Gastroesophageal sphincter (tissue), 4 donors: ENCODE results near the gene AFG1L. TPM values are rescaled to one million over a fixed set of nuclear protein-coding genes. Genes with fewer than 3 reads are reported as not detected.

Experiments
- ATAC-seq: fragments of 150-250 bp; one replicate; pipeline ENCODE4 v1.9.1; 2016; ENCODE audit warnings: mild to moderate bottlenecking, moderate library complexity
- H3K27ac ChIP-seq, 4 donors: fragments of 200-600 bp; sonication (generic) in 3 of 4; 1 replicate in 3 of 4; 2 replicates in 1 of 4; pipeline ENCODE4 v1.5.1; 2016 to 2019
- H3K27me3 ChIP-seq: fragments of 200-600 bp; sonication (generic); one replicate; pipeline ENCODE4 v1.5.1; 2019
- H3K36me3 ChIP-seq, 2 donors: fragments of 200-600 bp; sonication (generic); one replicate each; pipeline ENCODE4 v1.5.1; 2019; ENCODE audit warnings: control low read depth in 1 of 2
- H3K4me1 ChIP-seq, 3 donors: fragments of 200-600 bp; sonication (generic); 1 replicate in 2 of 3; 2 replicates in 1 of 3; pipeline ENCODE4 v1.5.1; 2016 to 2019; ENCODE audit warnings: control low read depth in 2 of 3
- H3K4me3 ChIP-seq, 2 donors: fragments of 200-600 bp; sonication (generic); one replicate each; pipeline ENCODE4 v1.5.1; 2019; ENCODE audit warnings: mild to moderate bottlenecking in 1 of 2, moderate library complexity in 1 of 2
- H3K9me3 ChIP-seq, 3 donors: fragments of 200-600 bp; sonication (generic); one replicate each; pipeline ENCODE4 v1.5.1; 2017 to 2019; ENCODE audit warnings: control low read depth in 2 of 3
- EP300 ChIP-seq: sonication (generic); formaldehyde crosslinking; IDR thresholded peaks from one replicate; pipeline ENCODE4 v1.6.1; 2017; ENCODE audit warnings: antibody characterized with exemption, mild to moderate bottlenecking
- POLR2A ChIP-seq, 2 donors: fragments of 450-650 bp; IDR thresholded peaks; one replicate each; pipeline ENCODE4 v1.6.1; 2017; ENCODE audit warnings: antibody characterized with exemption in 2 of 2, mild to moderate bottlenecking in 2 of 2, moderate library complexity in 1 of 2
- POLR2AphosphoS5 ChIP-seq: sonication (generic); formaldehyde crosslinking; IDR thresholded peaks from one replicate; pipeline ENCODE4 v1.6.1; 2017; ENCODE audit warnings: antibody characterized with exemption
- WGBS, 2 donors: methylation state at CpG; one replicate each; pipeline ENCODE4 v1.1.5; 2018; ENCODE audit warnings: low coverage in 1 of 2; 5-methylcytosine and 5-hydroxymethylcytosine counted together
- total RNA-seq, 4 donors: library from RNA; depleted of rRNA; stranded (reverse); fragments of >200 nt; gene quantifications; one replicate each; pipeline ENCODE4 v1.1.0, GENCODE V29; 2016
- TF ChIP-seq, protein P1 (sequence below), 4 experiments: fragments of 200-600 bp in 2 of 4; fragments of 450-650 bp in 2 of 4; sonication (generic) in 1 of 4; IDR thresholded peaks; one replicate each; pipeline ENCODE4 v1.5.1; 2017 to 2019; ENCODE audit warnings: antibody characterized with exemption in 4 of 4, mild to moderate bottlenecking in 2 of 4, moderate library complexity in 2 of 4

AFG1L gene
- total RNA-seq, 4 donors from 2014 or later = 1.6 to 7.6 (median 5.7) TPM

GRCh38 chr6:108563292-108563691 is 268.4 kb downstream of the AFG1L start:
- 66 to 69% methylated on average over 8 of the region's 8 CpGs for WGBS, 2 donors
- Histone ChIP-seq H3K9me3 (no peaks in the 10 kb centered on the region), H3K27ac (peak overlapping the region; percentile 98 to 100 (median 100)), H3K36me3 (peaks cover 0 to 21% of the 10 kb centered on the region in 2 donors), H3K27me3 (no peaks in the 10 kb centered on the region), H3K4me3 (peak overlapping the region; percentile 54 to 80), H3K4me1 (peaks cover 14 to 47% (median 21%) of the 10 kb centered on the region in 3 donors)
- TF ChIP-seq, protein P1, sequence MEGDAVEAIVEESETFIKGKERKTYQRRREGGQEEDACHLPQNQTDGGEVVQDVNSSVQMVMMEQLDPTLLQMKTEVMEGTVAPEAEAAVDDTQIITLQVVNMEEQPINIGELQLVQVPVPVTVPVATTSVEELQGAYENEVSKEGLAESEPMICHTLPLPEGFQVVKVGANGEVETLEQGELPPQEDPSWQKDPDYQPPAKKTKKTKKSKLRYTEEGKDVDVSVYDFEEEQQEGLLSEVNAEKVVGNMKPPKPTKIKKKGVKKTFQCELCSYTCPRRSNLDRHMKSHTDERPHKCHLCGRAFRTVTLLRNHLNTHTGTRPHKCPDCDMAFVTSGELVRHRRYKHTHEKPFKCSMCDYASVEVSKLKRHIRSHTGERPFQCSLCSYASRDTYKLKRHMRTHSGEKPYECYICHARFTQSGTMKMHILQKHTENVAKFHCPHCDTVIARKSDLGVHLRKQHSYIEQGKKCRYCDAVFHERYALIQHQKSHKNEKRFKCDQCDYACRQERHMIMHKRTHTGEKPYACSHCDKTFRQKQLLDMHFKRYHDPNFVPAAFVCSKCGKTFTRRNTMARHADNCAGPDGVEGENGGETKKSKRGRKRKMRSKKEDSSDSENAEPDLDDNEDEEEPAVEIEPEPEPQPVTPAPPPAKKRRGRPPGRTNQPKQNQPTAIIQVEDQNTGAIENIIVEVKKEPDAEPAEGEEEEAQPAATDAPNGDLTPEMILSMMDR (IDR thresholded peaks at IDR 0.05) = no peak
- TF ChIP-seq POLR2AphosphoS5 = no peak
- no peak for TF ChIP-seq POLR2A (IDR thresholded peaks at IDR 0.05)
- TF ChIP-seq EP300 = no peak
- no peak for ATAC-seq

DNA sequence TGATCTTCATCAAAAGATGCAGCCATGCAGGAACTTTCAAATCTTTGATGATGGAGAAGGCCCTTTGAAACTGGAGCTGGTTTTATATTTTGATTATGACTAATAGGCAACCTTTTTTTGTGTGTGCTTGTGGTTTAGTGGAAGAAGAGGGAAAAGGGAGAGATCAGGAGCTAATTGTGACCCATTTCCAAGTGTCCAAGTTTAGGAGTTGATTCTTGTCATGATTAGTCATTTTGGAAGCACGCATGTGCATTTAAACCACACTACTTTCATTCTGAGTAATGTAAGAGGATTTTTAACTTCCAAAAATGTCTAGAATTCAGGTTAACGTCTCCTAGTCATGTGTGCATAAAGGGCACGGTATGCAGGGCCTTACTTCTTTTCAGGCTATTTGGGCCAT is 269.3 kb downstream of the AFG1L start:
- no peaks in the 10 kb centered on the region for H3K9me3 ChIP-seq
- 10 to 16% methylated on average over 2 to 3 of the region's 3 CpGs for WGBS, 2 donors
- peak overlapping the region; percentile 54 to 80 for H3K4me3 ChIP-seq
- H3K27ac ChIP-seq = peak overlapping the region; percentile 78 to 100 (median 93)
- peak; percentile 77 for TF ChIP-seq POLR2AphosphoS5
- TF ChIP-seq, protein P1 (IDR thresholded peaks at IDR 0.05) = no peak
- peaks cover 17 to 56% (median 23%) of the 10 kb centered on the region in 3 donors for H3K4me1 ChIP-seq
- H3K36me3 ChIP-seq = peaks cover 0 to 30% of the 10 kb centered on the region in 2 donors
- ATAC-seq = no peak
- H3K27me3 ChIP-seq = no peaks in the 10 kb centered on the region

DNA sequence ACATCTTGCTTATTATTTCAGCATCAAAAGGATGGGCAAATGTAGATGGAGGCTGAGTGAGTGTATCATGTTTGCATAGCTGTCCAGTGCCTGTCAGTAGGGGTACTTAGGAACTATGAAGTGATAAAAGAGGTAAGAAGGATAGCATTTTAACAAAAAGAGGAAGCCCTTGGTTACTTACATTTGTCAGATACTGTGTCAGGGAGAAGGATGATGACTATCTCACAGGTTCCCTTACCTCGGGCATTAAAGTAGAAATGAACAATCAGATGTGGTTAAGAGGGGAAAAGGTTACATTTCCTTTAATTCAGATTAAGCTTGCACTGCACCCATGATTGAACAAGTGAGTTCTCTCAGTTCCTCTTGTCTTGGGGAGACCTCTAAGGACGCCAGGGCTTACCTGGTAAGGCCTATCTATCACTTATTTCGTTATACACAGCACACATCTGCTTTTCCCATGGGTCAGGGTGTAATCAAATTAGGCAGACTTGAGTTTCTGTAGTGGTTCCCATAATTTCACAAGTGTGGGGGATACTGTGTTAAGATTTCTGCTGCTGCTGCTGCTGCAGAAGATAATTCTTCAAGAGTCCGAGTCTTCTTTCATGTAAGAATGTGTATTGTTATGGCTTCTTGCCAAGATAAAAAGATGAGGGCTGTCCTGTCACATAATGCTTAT is 270.4 kb downstream of the AFG1L start:
- TF ChIP-seq, protein P1 (IDR thresholded peaks at IDR 0.05) = no peak
- TF ChIP-seq POLR2AphosphoS5 = no peak
- no peak for TF ChIP-seq POLR2A (IDR thresholded peaks at IDR 0.05)
- no peak for TF ChIP-seq EP300
- Histone ChIP-seq H3K4me1 (peaks cover 21 to 67% (median 23%) of the 10 kb centered on the region in 3 donors), H3K36me3 (peaks cover 0 to 41% of the 10 kb centered on the region in 2 donors), H3K4me3 (peak overlapping the region; percentile 21 to 80), H3K27me3 (no peaks in the 10 kb centered on the region), H3K27ac (peak overlapping the region; percentile 78 to 100 (median 93)), H3K9me3 (no peaks in the 10 kb centered on the region)
- peak; percentile 0 for ATAC-seq
- WGBS, 2 donors = 7 to 34% methylated on average over 2 to 4 of the region's 4 CpGs

DNA sequence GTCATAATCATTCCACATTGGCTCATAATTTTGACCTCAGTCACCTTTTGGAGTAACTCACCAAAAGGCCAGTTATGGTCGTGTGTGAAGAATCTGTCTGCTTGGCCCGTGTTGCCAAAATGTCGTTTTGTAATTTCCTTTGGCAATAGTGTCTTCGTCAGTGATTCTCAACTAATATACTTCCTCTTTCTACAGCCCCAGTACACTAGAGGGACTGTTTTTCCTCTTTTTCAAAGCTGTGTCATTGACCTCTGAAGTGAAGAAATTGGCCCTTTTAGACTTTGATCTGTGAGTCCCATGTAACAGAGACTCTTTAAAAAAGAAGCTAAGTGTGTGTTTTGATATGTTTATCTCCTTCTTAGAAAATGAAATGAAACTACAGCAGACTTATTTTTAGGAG is 271.0 kb downstream of the AFG1L start:
- H3K27me3 ChIP-seq = no peaks in the 10 kb centered on the region
- H3K4me3 ChIP-seq = peak overlapping the region in 1 of 2 donors; percentile 80
- H3K27ac ChIP-seq = peak overlapping the region; percentile 78 to 100 (median 93)
- WGBS, 2 donors = 0 to 2% methylated on average over 4 of the region's 4 CpGs
- TF ChIP-seq, protein P1 (IDR thresholded peaks at IDR 0.05) = peak in 3 of 4 experiments; percentile 32 to 44 (median 43)
- no peak for TF ChIP-seq POLR2A (IDR thresholded peaks at IDR 0.05)
- no peak for TF ChIP-seq EP300
- peak; percentile 95 for TF ChIP-seq POLR2AphosphoS5
- peaks cover 21 to 73% (median 23%) of the 10 kb centered on the region in 3 donors for H3K4me1 ChIP-seq
- peak; percentile 85 for ATAC-seq
- H3K9me3 ChIP-seq = no peaks in the 10 kb centered on the region
- H3K36me3 ChIP-seq = peaks cover 0 to 47% of the 10 kb centered on the region in 2 donors

DNA sequence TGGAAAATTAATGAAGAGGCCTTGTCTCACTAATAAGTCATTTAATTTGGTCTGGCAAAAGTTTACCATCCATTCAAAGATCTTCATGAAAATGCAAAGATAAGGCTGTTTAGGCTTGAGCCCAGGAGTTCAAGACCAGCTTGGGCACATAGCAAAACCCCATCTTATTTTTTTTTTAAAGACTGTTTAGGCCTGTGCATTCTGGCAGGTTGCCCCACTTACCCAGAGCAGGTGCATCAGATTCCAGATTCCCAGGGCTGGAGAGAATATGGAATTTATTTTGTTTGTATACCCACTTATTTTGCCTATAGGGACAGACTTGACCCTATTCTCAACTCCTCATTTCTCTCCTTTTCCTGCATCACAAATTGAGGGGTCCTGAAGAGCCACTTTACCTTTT is 271.6 kb downstream of the AFG1L start:
- Histone ChIP-seq H3K4me1 (peaks cover 21 to 79% (median 23%) of the 10 kb centered on the region in 3 donors), H3K36me3 (peaks cover 0 to 53% of the 10 kb centered on the region in 2 donors), H3K4me3 (peak overlapping the region in 1 of 2 donors; percentile 80), H3K9me3 (no peaks in the 10 kb centered on the region), H3K27ac (peak overlapping the region; percentile 78 to 100 (median 93)), H3K27me3 (no peaks in the 10 kb centered on the region)
- TF ChIP-seq, protein P1 (IDR thresholded peaks at IDR 0.05) = no peak
- no peak for TF ChIP-seq POLR2AphosphoS5
- ATAC-seq = no peak
